Spleen (tissue), 11 donors: ENCODE results near the gene PALD1. TPM values are rescaled to one million over a fixed set of nuclear protein-coding genes. Genes with fewer than 3 reads are reported as not detected.

Experiments used
- DNase-seq: peaks from one replicate; pipeline ENCODE4 v3.0.0-alpha.2; 2020
- H3K27ac ChIP-seq, 8 donors: fragments of 200-600 bp; sonication (generic) in 7 of 8; 1 replicate in 4 of 8; 2 replicates in 4 of 8; pipeline versions ENCODE4 v1.5.0 to v1.8.0; 2016 to 2021; ENCODE audit warnings: inconsistent platforms in 4 of 8, mild to moderate bottlenecking in 4 of 8, moderate library complexity in 1 of 8
- H3K27me3 ChIP-seq, 7 donors: fragments of 200-600 bp; sonication (generic) in 6 of 7; replicated peaks in 1 of 7; 1 replicate in 4 of 7; 2 replicates in 3 of 7; pipeline versions ENCODE4 v1.5.0 to v1.8.0; 2016 to 2021; ENCODE audit warnings: inconsistent platforms in 3 of 7, mild to moderate bottlenecking in 1 of 7
- H3K36me3 ChIP-seq, 6 donors: fragments of 200-600 bp; sonication (generic) in 5 of 6; 1 replicate in 4 of 6; 2 replicates in 2 of 6; pipeline versions ENCODE4 v1.5.0 to v1.8.0; 2016 to 2021; ENCODE audit warnings: inconsistent platforms in 2 of 6
- H3K4me1 ChIP-seq, 6 donors: fragments of 200-600 bp; sonication (generic) in 5 of 6; 1 replicate in 3 of 6; 2 replicates in 3 of 6; pipeline versions ENCODE4 v1.5.0 to v1.8.0; 2016 to 2021; ENCODE audit warnings: inconsistent platforms in 3 of 6
- H3K4me3 ChIP-seq, 8 donors: fragments of 200-600 bp; sonication (generic) in 7 of 8; 1 replicate in 4 of 8; 2 replicates in 4 of 8; pipeline versions ENCODE4 v1.5.0 to v1.8.0; 2016 to 2021; ENCODE audit warnings: inconsistent platforms in 4 of 8, mild to moderate bottlenecking in 4 of 8, moderate library complexity in 2 of 8
- H3K9me3 ChIP-seq, 8 donors: fragments of 200-600 bp; sonication (generic) in 7 of 8; 1 replicate in 4 of 8; 2 replicates in 4 of 8; pipeline versions ENCODE4 v1.5.0 to v1.8.0; 2016 to 2021; ENCODE audit warnings: inconsistent platforms in 4 of 8
- POLR2A ChIP-seq, 3 donors: fragments of 450-650 bp; IDR thresholded peaks; one replicate each; pipeline ENCODE4 v1.5.1; 2017; ENCODE audit warnings: antibody characterized with exemption in 3 of 3, mild to moderate bottlenecking in 1 of 3
- POLR2AphosphoS5 ChIP-seq, 3 donors: sonication (generic); formaldehyde crosslinking; IDR thresholded peaks; one replicate each; pipeline ENCODE4 v1.5.1; 2017; ENCODE audit warnings: antibody characterized with exemption in 3 of 3
- WGBS, 5 donors: extraction: QIAGEN DNeasy Blood & Tissue Kit in 3 of 5; methylation state at CpG; one replicate each; pipeline versions ENCODE4 v1.1.5 to v1.1.7; 2013 to 2018; 5-methylcytosine and 5-hydroxymethylcytosine counted together
- intact Hi-C: fragments of 100-400 bp; cut with DNase I; formaldehyde crosslinking; loops from one replicate; pipeline ENCODE4 v1.15.0; 2023; ENCODE audit warnings: low total_unique reads
- polyA plus RNA-seq, 3 donors: library from polyadenylated mRNA; stranded (reverse); fragments of 200-250 nt; gene quantifications; one replicate each; pipeline ENCODE4 v1.2.1, GENCODE V29; 2013
- total RNA-seq, 7 donors: library from RNA; depleted of rRNA in 3 of 7; stranded (reverse); fragments of >200 nt in 3 of 7; fragmentation: NEBNext Ultra II Directional in 4 of 7; extraction: Animal tissue kit (Norgen Biotek cat#: 25700) in 4 of 7; gene quantifications; one replicate each; pipeline versions ENCODE4 v1.1.0 to v1.2.1, GENCODE V29; 2016 to 2021
- TF ChIP-seq, protein P1 (sequence below), 11 experiments: fragments of 200-600 bp in 7 of 11; fragments of 450-650 bp in 4 of 11; sonication (generic) in 4 of 11; IDR thresholded peaks in 8 of 11; conservative IDR thresholded peaks in 3 of 11; 1 replicate in 7 of 11; 2 replicates in 4 of 11; pipeline versions ENCODE4 v1.4.0 to v1.8.0; 2016 to 2021; ENCODE audit warnings: antibody characterized with exemption in 11 of 11, inconsistent platforms in 4 of 11, mild to moderate bottlenecking in 1 of 11
- donor health status: healthy with polysubstance abuse.
- donor health status: DM: no; HTN: no; CAD: no; lungs with moderate emphysema.
- donor health status: DM: no; HTN: no; CAD: no.
- donor health status: Bipolar disorder and iron deficiency.
- donor health status: healthy.
- donor health status: DM: no; HTN: no; CAD: no.
- donor health status: DM: yes; HTN: yes; CAD: no.

The PALD1 gene
- total and polyA plus RNA-seq, 10 donors = 7.7 to 27.8 (median 19.5) TPM

GRCh38 chr10:70532554-70533188 is 54.1 kb downstream of the PALD1 start:
- intact Hi-C loops = no loop called here
- Histone ChIP-seq H3K4me3 (no peak overlapping the region), H3K36me3 (peaks cover 0 to 53% (median 4%) of the 10 kb centered on the region in 6 donors), H3K4me1 (peaks cover 0 to 17% (median 8%) of the 10 kb centered on the region in 6 donors), H3K9me3 (no peaks in the 10 kb centered on the region), H3K27me3 (no peaks in the 10 kb centered on the region), H3K27ac (no peak overlapping the region)
- no peak for DNase-seq
- WGBS, 5 donors = 85 to 96% (median 93%) methylated on average over 7 to 17 of the region's 17 CpGs
- TF ChIP-seq POLR2AphosphoS5 (IDR thresholded peaks at IDR 0.05) = no peak
- TF ChIP-seq, protein P1, sequence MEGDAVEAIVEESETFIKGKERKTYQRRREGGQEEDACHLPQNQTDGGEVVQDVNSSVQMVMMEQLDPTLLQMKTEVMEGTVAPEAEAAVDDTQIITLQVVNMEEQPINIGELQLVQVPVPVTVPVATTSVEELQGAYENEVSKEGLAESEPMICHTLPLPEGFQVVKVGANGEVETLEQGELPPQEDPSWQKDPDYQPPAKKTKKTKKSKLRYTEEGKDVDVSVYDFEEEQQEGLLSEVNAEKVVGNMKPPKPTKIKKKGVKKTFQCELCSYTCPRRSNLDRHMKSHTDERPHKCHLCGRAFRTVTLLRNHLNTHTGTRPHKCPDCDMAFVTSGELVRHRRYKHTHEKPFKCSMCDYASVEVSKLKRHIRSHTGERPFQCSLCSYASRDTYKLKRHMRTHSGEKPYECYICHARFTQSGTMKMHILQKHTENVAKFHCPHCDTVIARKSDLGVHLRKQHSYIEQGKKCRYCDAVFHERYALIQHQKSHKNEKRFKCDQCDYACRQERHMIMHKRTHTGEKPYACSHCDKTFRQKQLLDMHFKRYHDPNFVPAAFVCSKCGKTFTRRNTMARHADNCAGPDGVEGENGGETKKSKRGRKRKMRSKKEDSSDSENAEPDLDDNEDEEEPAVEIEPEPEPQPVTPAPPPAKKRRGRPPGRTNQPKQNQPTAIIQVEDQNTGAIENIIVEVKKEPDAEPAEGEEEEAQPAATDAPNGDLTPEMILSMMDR (IDR thresholded peaks at IDR 0.05 in 8 of 11, conservative IDR thresholded peaks at IDR 0.05 in 3 of 11) = no peak

GRCh38 chr10:70533189-70533558 is 54.6 kb downstream of the PALD1 start:
- 80 to 87% (median 85%) methylated on average over 4 to 5 of the region's 5 CpGs for WGBS, 5 donors
- TF ChIP-seq, protein P1 (IDR thresholded peaks at IDR 0.05 in 8 of 11, conservative IDR thresholded peaks at IDR 0.05 in 3 of 11) = no peak
- TF ChIP-seq POLR2AphosphoS5 (IDR thresholded peaks at IDR 0.05) (no peak), POLR2A (IDR thresholded peaks at IDR 0.05) (no peak)
- Histone ChIP-seq H3K27ac (no peak overlapping the region), H3K4me1 (peaks cover 0 to 23% (median 11%) of the 10 kb centered on the region in 6 donors), H3K9me3 (no peaks in the 10 kb centered on the region), H3K4me3 (no peak overlapping the region), H3K36me3 (peaks cover 0 to 53% (median 4%) of the 10 kb centered on the region in 6 donors), H3K27me3 (no peaks in the 10 kb centered on the region)
- intact Hi-C loops = no loop called here
- no peak for DNase-seq

DNA sequence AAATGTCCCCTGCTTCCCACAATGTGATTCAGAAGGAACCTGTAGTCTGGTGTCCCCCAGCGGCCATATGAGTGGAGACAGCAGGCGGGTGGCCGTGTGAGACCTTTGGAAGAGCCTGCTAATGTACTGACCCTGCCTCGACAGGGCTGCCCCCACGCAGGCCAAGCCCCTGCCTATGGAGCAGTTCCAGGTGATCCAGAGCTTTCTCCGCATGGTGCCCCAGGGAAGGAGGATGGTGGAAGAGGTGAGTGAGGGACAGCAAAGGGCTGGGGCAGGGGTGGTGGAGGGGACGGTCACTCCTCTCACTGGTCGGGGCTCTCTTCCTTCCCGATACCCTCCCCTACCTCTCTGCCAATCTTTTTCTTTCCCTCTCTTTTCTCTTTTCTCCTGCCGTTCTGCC is 55.7 kb downstream of the PALD1 start:
- Histone ChIP-seq H3K4me1 (peaks cover 0 to 28% (median 12%) of the 10 kb centered on the region in 6 donors), H3K27ac (no peak overlapping the region), H3K9me3 (no peaks in the 10 kb centered on the region), H3K4me3 (no peak overlapping the region), H3K27me3 (no peaks in the 10 kb centered on the region), H3K36me3 (peaks cover 0 to 58% (median 4%) of the 10 kb centered on the region in 6 donors)
- TF ChIP-seq, protein P1 (IDR thresholded peaks at IDR 0.05 in 8 of 11, conservative IDR thresholded peaks at IDR 0.05 in 3 of 11) = no peak
- TF ChIP-seq POLR2A (IDR thresholded peaks at IDR 0.05) (no peak), POLR2AphosphoS5 (IDR thresholded peaks at IDR 0.05) (no peak)
- DNase-seq = no peak
- WGBS, 5 donors = 89 to 93% (median 92%) methylated on average over 10 of the region's 10 CpGs
- intact Hi-C loops = no loop called here

DNA sequence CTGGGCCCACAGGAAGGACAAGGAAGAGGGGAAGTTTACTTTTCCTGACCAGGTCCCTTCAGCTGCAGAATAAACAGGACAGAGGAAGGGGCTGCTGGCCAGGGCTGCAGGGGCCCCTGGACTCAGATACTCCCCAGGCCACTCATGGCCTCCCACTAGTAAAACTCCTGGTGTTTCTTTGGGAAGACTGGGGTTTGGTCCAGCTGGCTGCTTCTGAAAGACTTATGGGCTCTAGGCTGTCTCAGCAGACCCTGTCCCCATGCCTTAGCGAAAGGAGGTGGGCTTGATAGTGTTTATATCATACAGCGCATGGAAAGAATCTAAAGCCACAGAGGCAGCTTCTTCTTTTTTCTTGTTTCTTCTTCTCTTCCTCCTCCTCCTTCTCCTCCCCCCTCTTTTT is 56.4 kb downstream of the PALD1 start:
- no peak for TF ChIP-seq POLR2A (IDR thresholded peaks at IDR 0.05)
- TF ChIP-seq POLR2AphosphoS5 (IDR thresholded peaks at IDR 0.05) = no peak
- TF ChIP-seq, protein P1 (IDR thresholded peaks at IDR 0.05 in 8 of 11, conservative IDR thresholded peaks at IDR 0.05 in 3 of 11) = no peak
- peaks cover 0 to 54% (median 4%) of the 10 kb centered on the region in 6 donors for H3K36me3 ChIP-seq
- H3K9me3 ChIP-seq = no peaks in the 10 kb centered on the region
- H3K4me3 ChIP-seq = no peak overlapping the region
- WGBS, 5 donors = 91 to 100% (median 96%) methylated on average over 2 of the region's 2 CpGs
- no peaks in the 10 kb centered on the region for H3K27me3 ChIP-seq
- no peak for DNase-seq
- intact Hi-C loops = no loop called here
- H3K4me1 ChIP-seq = peaks cover 0 to 20% (median 7%) of the 10 kb centered on the region in 6 donors
- H3K27ac ChIP-seq = no peak overlapping the region
